Suppressor macrophage treated with lipopolysaccharide for 4 hours (primary cell): ENCODE results near the gene FZR1.
"Not testable (repeated sequence)": the region's sequence is repeated elsewhere in the genome, so short reads cannot be mapped to it uniquely, and the experiment has no call there.

Source experiments
- DNase-seq: peaks from one replicate; pipeline ENCODE4 v3.0.0-alpha.2; 2020

Gene FZR1

GRCh38 chr19:3497757-3498520, 8.2 kb upstream of the FZR1 start:
- no peak for DNase-seq

- no peak for DNase-seq
These were observed 6.2 kb upstream of the FZR1 start for GRCh38 chr19:3499738-3500428.

DNA sequence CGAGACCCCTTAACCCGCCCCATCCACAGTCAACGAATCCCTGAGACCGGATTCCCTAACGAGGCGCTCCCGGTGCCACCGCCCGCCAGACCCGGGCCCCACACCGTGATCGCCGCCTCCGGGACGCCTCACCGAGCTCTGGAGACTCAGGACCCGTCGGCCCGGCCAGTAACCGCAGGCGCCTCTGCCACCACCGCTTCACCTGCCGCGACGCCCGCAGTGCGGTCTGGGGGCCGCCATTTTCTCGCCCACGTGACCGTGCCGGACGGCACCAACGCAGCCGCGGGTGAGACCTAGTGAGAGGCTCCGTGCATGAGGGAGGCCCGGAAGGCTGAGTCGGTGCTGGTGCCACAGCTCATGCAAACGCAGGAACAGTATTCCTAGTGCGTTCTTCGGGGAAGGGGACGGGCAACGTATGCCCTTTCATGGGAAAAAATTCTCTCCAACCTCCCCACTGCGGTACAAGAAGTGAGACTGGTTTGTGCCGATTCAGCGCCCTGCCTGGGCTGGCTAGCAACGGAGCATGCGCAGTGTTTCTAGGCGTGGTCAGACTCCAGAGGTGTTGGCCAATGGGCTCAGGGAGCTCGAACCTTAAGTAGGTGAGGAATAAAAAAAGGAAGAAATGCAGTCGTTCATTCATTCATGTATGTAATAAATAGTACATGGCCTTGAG, 5.5 kb upstream of the FZR1 start, which contains the start of gene DOHH:
DOHH (minus strand) TSS at position 246 of the 673 bp plus-strand sequence. CDS start 3,860 bp downstream, outside the sequence.
- DNase-seq = peak; percentile 97

DNA sequence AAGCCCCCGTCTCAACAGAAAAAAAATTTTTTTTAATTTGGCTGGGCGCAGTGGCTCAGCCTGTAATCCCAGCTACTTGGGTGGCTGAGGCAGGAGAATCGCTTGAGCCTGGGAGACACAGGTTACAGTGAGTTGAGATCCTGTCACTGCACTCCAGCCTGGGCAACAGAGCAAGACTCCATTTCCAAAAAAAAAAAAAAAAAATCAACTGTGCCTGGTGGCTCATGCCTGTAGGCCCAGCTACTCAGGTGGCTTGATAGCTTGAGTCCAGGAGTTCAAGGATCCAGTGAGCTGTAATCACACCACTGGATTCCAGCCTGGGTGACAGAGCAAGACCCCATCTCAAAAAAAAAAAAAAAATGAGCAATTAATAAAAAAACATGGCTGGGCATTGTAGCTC, 4.3 kb upstream of the FZR1 start:
- no peak for DNase-seq

- DNase-seq = no peak
These were observed 3.0 kb upstream of the FZR1 start for GRCh38 chr19:3503036-3503572.

DNA sequence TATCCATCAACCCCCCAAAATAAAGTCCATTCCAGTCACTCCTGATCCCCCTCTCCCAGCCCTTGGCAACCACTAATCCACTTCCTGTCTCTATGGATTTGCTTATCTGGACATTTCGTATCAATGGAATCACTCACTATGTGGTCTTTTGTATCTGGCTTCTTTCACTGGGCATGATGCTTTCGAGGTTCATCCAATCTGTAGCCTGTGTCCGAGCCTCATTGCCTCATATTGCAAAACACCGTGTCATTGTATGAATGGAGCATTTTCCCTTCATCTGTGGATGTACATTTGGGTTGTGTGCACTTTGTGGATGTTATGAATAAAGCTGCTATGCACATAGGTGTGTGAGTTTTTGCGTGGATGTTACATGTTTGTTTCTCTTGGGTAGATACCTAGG, 1.4 kb upstream of the FZR1 start:
- peak; percentile 23 for DNase-seq

DNA sequence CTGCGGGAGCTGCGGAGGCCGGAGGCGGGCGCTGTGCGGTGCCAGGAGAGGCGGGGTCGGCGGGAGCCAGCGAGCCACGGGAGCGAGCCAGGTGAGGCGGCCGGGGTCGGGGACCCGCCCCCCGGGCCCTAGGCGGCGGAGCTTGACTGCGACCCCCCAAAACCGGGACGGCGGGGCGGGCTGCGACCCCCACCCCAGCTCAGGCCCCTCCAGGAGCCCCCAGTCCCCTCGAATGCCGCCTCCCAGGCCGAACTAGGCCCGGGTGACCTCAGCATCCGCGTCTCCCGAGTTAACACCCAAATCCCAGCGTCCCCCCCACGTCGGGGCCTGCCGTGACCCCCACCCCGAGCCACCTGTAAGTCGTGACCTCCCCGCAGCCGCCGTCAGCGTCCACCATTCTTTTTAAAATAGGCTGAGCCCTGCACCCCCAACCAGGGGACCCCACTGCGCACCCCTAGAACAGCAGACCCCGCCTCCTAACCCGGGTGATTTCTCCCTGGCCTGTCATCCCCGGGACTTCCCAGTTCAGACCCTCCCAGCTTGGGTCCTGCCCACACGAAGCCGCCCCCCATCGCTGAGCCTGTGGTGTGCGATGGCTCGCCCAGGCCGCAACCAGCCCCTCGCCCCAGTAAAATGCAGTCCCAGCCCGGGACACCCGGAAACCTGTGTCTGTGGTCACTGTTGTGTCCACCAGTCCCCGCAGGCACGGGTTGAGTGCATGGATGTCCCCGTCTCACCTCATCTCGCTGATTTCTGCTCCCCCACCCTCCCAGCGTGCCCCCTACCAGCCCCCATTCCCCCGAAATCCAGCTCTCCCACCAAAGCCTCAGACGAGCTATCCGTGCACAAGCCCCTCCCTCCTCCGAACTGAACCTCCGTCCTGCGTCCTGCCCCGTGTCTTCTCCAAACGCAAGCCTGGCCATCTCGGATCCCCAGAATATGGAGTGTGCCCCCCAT, 551 bp downstream of the FZR1 start:
- DNase-seq = peak; percentile 19

- DNase-seq = no peak
These were observed 1.4 kb downstream of the FZR1 start for GRCh38 chr19:3507371-3508120.

DNA sequence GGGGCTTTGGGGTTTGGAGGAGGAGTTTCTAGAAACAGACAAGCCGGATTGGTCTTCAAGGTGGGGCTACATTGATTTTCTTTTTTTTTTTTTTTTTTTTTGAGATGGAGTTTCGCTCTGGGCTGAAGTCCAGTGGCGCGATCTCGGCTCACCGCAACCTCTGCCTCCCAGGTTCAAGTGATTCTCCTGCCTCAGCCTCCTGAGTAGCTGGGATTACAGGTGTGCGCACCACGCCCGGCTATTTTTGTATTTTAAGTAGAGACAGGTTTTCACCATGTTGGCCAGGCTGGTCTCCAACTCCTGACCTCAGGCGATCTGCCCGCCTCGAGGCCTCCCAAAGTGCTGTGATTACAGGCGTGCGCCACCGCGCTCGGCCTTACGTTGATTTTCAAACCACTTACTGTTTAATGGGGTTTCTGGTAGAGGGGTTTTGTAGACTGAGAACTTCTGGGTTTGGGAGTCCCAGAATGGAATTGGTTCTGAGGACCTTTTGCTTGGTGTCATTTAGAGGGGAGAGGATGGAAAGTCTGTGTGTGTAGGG, 2.1 kb downstream of the FZR1 start:
- DNase-seq = not testable (repeated sequence)

- no peak for DNase-seq
These were observed 2.8 kb downstream of the FZR1 start for GRCh38 chr19:3508771-3509535.

DNA sequence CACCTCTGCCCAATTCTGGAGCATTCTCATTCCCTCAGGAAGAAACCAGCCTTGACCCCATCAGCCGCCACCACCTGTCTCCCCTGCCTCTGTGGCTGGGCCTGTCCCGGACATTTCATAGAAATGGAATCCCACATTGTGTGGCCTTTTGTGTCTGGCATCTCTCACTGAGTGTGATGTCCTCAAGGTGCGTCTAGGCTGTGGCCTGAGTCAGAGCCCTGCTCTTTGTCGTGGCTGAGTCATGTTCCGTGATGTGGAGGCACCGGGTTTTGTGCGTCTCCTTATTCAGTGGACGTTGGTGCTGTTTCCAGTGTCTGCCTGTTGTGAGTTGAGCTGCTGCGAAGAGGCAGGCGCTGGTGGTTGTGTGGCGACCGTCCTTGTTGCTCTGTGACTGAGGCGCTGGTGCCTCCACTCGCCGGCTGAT, 3.5 kb downstream of the FZR1 start:
- DNase-seq = no peak

- no peak for DNase-seq
These were observed 4.6 kb downstream of the FZR1 start for GRCh38 chr19:3510727-3511126.

- no peak for DNase-seq
These were observed 5.6 kb downstream of the FZR1 start for GRCh38 chr19:3511506-3512251.

GRCh38 chr19:3512562-3513228, 6.6 kb downstream of the FZR1 start:
- no peak for DNase-seq

GRCh38 chr19:3513229-3514140, 7.4 kb downstream of the FZR1 start:
- no peak for DNase-seq

GRCh38 chr19:3514930-3515329, 8.8 kb downstream of the FZR1 start:
- no peak for DNase-seq

GRCh38 chr19:3515891-3516422, 9.8 kb downstream of the FZR1 start:
- DNase-seq = no peak
